ENCODE data around the gene FOXO3.

FOXO3 gene

GRCh38 chr6:108686896-108687295, 126.2 kb downstream of the FOXO3 start:
- no peak for DNase-seq

- no peak for DNase-seq
These were observed 127.2 kb downstream of the FOXO3 start for GRCh38 chr6:108687921-108688320.

- DNase-seq, result peak in 9 of 14 donors; percentile 10 to 83 (median 56)
These were observed 128.8 kb downstream of the FOXO3 start for GRCh38 chr6:108689272-108690161.

- DNase-seq, result no peak
These were observed 129.8 kb downstream of the FOXO3 start for GRCh38 chr6:108690326-108691049.

GRCh38 chr6:108693430-108694154, 132.9 kb downstream of the FOXO3 start:
- no peak for DNase-seq

- DNase-seq, result no peak
These were observed 134.1 kb downstream of the FOXO3 start for GRCh38 chr6:108694816-108695215.

- no peak for DNase-seq
These were observed 136.9 kb downstream of the FOXO3 start for GRCh38 chr6:108697561-108698161.

GRCh38 chr6:108698593-108699289, 138.0 kb downstream of the FOXO3 start:
- no peak for DNase-seq

- DNase-seq, result no peak
These were observed 138.7 kb downstream of the FOXO3 start for GRCh38 chr6:108699290-108700041.

- no peak for DNase-seq
These were observed 141.6 kb downstream of the FOXO3 start for GRCh38 chr6:108702106-108702851.

GRCh38 chr6:108706649-108707048, 145.9 kb downstream of the FOXO3 start:
- DNase-seq, result no peak

GRCh38 chr6:108707328-108707976, 146.7 kb downstream of the FOXO3 start:
- no peak for DNase-seq

GRCh38 chr6:108710030-108710429, 149.3 kb downstream of the FOXO3 start:
- DNase-seq, result no peak

- no peak for DNase-seq
These were observed 149.8 kb downstream of the FOXO3 start for GRCh38 chr6:108710551-108710950.

GRCh38 chr6:108711071-108711470, 150.4 kb downstream of the FOXO3 start:
- DNase-seq, result no peak

GRCh38 chr6:108711826-108712225, 151.1 kb downstream of the FOXO3 start:
- no peak for DNase-seq

- DNase-seq, result no peak
These were observed 152.2 kb downstream of the FOXO3 start for GRCh38 chr6:108712946-108713345.

GRCh38 chr6:108714101-108714765, 153.5 kb downstream of the FOXO3 start:
- DNase-seq, result no peak

- no peak for DNase-seq
These were observed 154.2 kb downstream of the FOXO3 start for GRCh38 chr6:108714766-108715414.

Data from C1 segment of cervical spinal cord (tissue), 14 donors.